ENCODE results near the gene TRERF1. TPM values are rescaled to one million over a fixed set of nuclear protein-coding genes. Genes with fewer than 3 reads are reported as not detected.

Gene TRERF1
- total RNA-seq, 1 donor from 2014 or later = 7.9 TPM

DNA sequence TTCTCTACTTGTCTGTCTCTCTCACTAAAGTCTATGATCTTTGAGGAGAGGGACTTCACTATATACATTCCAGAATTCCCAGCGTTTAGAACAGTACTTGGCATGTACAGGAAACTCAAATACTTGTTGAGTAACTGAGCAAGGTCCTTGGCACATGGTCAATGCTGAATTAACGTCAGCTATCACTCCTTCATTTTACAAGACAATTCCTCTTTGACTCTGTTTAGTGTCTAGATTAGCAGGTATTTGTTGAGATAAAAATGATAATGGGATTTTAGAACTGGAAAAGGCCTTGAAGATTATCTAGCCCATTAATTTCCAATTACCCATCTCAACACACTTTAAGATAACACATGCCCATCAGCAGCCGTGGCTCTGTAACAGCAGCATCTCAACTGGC lies 250.3 kb downstream of the TRERF1 start:
- H3K27me3 Mint-ChIP-seq = no peaks in the 10 kb centered on the region

DNA sequence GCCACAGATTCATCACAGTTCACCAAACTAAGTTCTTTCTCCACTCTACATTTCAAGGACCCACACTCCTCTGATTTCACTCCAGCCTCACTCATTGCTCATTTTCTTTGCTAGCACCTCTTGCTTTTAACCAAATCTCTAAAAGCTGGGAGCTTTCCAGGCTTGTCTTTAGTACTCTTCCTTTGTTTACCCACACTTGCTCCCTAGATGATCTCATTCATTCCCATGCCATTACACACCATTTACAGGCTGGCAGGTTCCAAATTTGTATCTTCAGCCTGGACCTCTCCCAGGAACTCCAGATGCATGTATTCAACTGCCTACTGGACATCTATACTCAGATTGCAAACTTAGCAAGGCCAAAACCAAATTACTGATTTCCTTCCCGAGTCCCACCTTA lies 251.7 kb downstream of the TRERF1 start:
- Mint-ChIP-seq H3K27ac (no peak overlapping the region), H3K4me1 (ENCODE audit: low read depth) (peaks cover 22% of the 10 kb centered on the region), H3K9me3 (ENCODE audit: low read depth) (no peaks in the 10 kb centered on the region), H3K36me3 (ENCODE audit: insufficient read depth) (peaks cover 8% of the 10 kb centered on the region), H3K27me3 (no peaks in the 10 kb centered on the region), H3K4me3 (ENCODE audit: low read depth) (no peak overlapping the region)
- TF ChIP-seq, protein P1, sequence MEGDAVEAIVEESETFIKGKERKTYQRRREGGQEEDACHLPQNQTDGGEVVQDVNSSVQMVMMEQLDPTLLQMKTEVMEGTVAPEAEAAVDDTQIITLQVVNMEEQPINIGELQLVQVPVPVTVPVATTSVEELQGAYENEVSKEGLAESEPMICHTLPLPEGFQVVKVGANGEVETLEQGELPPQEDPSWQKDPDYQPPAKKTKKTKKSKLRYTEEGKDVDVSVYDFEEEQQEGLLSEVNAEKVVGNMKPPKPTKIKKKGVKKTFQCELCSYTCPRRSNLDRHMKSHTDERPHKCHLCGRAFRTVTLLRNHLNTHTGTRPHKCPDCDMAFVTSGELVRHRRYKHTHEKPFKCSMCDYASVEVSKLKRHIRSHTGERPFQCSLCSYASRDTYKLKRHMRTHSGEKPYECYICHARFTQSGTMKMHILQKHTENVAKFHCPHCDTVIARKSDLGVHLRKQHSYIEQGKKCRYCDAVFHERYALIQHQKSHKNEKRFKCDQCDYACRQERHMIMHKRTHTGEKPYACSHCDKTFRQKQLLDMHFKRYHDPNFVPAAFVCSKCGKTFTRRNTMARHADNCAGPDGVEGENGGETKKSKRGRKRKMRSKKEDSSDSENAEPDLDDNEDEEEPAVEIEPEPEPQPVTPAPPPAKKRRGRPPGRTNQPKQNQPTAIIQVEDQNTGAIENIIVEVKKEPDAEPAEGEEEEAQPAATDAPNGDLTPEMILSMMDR (IDR thresholded peaks at IDR 0.05; ENCODE audit: unreplicated experiment) = no peak
- DNase-seq (ENCODE audit: low spot score, unreplicated experiment) = no peak

More for the DNA sequence above, 250.3 kb downstream of the TRERF1 start:
- Mint-ChIP-seq H3K9me3 (ENCODE audit: low read depth) (no peaks in the 10 kb centered on the region), H3K27ac (no peak overlapping the region), H3K4me3 (ENCODE audit: low read depth) (no peak overlapping the region), H3K36me3 (ENCODE audit: insufficient read depth) (peaks cover 10% of the 10 kb centered on the region), H3K4me1 (ENCODE audit: low read depth) (peaks cover 25% of the 10 kb centered on the region)
- TF ChIP-seq, protein P1 (IDR thresholded peaks at IDR 0.05; ENCODE audit: unreplicated experiment) = no peak
- no peak for DNase-seq (ENCODE audit: low spot score, unreplicated experiment)

DNA sequence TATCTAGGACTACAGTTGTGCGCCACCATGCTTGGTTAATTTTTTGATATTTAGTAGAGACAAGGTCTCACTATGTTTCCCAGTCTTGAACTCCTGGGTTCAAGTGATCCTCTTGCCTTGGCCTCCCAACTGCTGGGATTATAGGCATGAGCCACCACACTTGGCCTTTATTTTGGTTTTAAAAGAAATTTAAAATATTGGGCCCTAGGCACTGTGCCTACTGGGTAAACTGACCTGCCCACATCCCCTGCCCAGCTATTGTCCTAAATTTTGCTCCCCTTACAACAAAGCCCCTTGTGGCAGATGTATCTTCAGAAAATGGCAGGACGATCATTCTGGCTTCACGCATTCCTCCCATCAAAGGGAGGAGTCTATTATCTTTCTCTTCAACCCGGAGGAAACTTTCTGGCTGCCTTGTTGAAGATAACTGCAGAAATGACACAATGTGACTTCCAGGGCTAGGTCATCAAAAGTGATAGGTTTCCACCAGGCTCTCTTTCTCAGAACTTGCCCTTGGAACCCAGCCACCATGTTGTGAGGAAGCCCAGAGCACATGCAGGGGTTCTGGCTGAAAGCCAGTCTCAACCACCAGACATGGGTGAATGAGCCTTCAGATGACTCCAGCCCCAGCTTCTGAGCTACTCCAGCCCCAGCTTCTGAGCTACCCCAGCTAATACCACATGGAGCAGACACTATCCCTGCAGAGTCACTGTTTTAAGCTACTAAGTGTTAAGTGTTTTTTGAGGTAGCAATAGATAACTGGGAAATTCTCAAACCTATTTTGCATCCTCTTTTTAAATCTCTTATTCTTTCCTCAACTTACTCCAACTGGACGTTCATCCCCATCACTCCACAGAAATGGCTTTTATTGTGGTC lies 252.4 kb downstream of the TRERF1 start:
- Mint-ChIP-seq H3K4me1 (ENCODE audit: low read depth) (peaks cover 16% of the 10 kb centered on the region), H3K4me3 (ENCODE audit: low read depth) (no peak overlapping the region), H3K9me3 (ENCODE audit: low read depth) (no peaks in the 10 kb centered on the region)

DNA sequence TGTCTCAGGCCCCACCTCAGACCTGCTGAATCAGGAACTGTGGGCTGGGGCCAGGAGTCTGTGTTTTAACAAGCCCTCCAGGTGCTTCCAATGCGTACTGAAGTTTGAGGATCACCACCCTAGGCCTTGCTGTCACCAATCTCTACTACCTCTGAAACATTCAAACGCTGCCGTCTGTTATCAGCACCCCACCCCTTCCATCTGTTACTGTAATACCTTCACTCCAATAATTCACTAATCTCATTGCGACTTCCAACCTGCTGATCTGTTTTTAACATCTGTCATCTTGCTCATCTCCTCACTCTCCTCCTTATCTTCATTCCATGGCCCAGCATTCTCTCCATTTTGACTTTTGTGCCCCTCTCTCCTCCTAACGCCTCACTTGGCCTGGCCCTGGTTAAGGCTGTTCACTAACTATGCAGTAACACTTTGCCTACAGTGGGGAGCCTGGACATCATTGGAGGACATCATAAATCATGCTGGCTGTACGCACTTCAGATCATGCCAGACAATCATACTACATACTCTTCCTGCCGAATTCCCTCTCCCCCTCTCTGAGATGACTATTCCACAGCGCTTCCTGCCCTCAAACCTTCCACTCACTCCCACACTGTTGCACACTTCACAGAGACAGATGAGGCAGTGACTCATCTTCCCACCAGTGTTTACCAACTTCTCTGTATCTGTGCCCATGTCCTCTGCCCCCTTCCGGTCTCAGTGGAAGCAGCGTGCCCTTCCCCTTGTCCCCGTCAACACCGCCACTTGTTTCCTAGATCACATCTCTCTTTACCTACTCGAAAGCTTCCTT lies 254.0 kb downstream of the TRERF1 start:
- H3K4me1 Mint-ChIP-seq (ENCODE audit: low read depth) = peaks cover 10% of the 10 kb centered on the region
- H3K27me3 Mint-ChIP-seq = peaks cover 3% of the 10 kb centered on the region
- H3K9me3 Mint-ChIP-seq (ENCODE audit: low read depth) = no peaks in the 10 kb centered on the region
- H3K27ac Mint-ChIP-seq = no peak overlapping the region
- H3K4me3 Mint-ChIP-seq (ENCODE audit: low read depth) = no peak overlapping the region
- TF ChIP-seq, protein P1 (IDR thresholded peaks at IDR 0.05; ENCODE audit: unreplicated experiment) = no peak
- H3K36me3 Mint-ChIP-seq (ENCODE audit: insufficient read depth) = peaks cover 6% of the 10 kb centered on the region
- no peak for DNase-seq (ENCODE audit: low spot score, unreplicated experiment)

More for the DNA sequence above, 252.4 kb downstream of the TRERF1 start:
- Mint-ChIP-seq H3K27me3 (no peaks in the 10 kb centered on the region), H3K27ac (no peak overlapping the region), H3K36me3 (ENCODE audit: insufficient read depth) (peaks cover 7% of the 10 kb centered on the region)
- DNase-seq (ENCODE audit: low spot score, unreplicated experiment) = no peak
- TF ChIP-seq, protein P1 (IDR thresholded peaks at IDR 0.05; ENCODE audit: unreplicated experiment) = no peak

DNA sequence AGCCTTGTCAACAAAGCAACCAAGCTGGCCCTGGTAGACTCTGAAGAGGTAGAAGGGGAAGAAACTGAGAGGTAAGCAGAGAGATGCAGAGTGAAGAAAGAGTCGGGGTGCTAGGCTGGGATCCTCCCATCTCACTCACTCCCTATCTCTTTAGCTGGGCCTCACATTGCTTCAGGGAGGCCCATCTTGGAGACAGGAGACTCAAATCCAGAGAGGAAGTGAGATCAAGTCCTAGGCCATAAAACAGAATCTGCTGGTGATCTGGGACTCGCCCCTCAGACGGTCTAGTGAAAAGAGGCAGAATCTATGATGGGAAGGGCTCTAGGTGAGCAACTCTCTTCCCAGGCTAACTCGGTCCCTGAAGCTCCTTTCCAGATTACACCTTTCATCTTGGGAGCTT lies 256.3 kb downstream of the TRERF1 start:
- no peak for DNase-seq (ENCODE audit: low spot score, unreplicated experiment)
- H3K27ac Mint-ChIP-seq = no peak overlapping the region
- peaks cover 5% of the 10 kb centered on the region for H3K4me1 Mint-ChIP-seq (ENCODE audit: low read depth)
- H3K27me3 Mint-ChIP-seq = peaks cover 3% of the 10 kb centered on the region
- H3K36me3 Mint-ChIP-seq (ENCODE audit: insufficient read depth) = peaks cover 5% of the 10 kb centered on the region
- H3K9me3 Mint-ChIP-seq (ENCODE audit: low read depth) = no peaks in the 10 kb centered on the region
- TF ChIP-seq, protein P1 (IDR thresholded peaks at IDR 0.05; ENCODE audit: unreplicated experiment) = no peak
- no peak overlapping the region for H3K4me3 Mint-ChIP-seq (ENCODE audit: low read depth)
